ENCODE results near the gene NFYA.

NFYA gene

GRCh38 chr6:41071923-41072835 is 595 bp upstream of the NFYA start, which contains the start of gene OARD1 (continued):
- TF ChIP-seq PRDM2 (tag by site-specific recombination; IDR thresholded peaks at IDR 0.05; ENCODE audit: borderline replicate concordance) (no peak), ZNF488 (tag by site-specific recombination; IDR thresholded peaks at IDR 0.05) (no peak), HOXC10 (CRISPR knock-in tag; IDR thresholded peaks at IDR 0.05) (peak; percentile 95; the same call in 1 of the 2 replicates), ZNF654 (tag by site-specific recombination; IDR thresholded peaks at IDR 0.05; ENCODE audit: low read depth) (no peak; the same call in 1 of the 2 replicates), ATF2 (tag by site-specific recombination; IDR thresholded peaks at IDR 0.05; ENCODE audit: low read depth) (no peak), ZNF335 (tag by site-specific recombination; conservative IDR thresholded peaks at IDR 0.05) (peak; percentile 96), ZNF24 (tag by site-specific recombination; IDR thresholded peaks at IDR 0.05) (peak; percentile 64; the same call in 1 of the 2 replicates), ZNF433 (tag by site-specific recombination; IDR thresholded peaks at IDR 0.05; ENCODE audit: low read depth) (no peak), PATZ1 (tag by site-specific recombination; IDR thresholded peaks at IDR 0.05) (peak; percentile 92), ZNF571 (tag by site-specific recombination; IDR thresholded peaks at IDR 0.05) (no peak), ZNF148 (tag by site-specific recombination; IDR thresholded peaks at IDR 0.05; ENCODE audit: borderline replicate concordance) (no peak), ZNF747 (tag by site-specific recombination; IDR thresholded peaks at IDR 0.05) (no peak), ZNF555 (tag by site-specific recombination; conservative IDR thresholded peaks at IDR 0.05) (no peak), ZNF23 (tag by site-specific recombination; IDR thresholded peaks at IDR 0.05; ENCODE audit: borderline replicate concordance) (no peak), ZEB2 (tag by site-specific recombination; IDR thresholded peaks at IDR 0.05) (peak; percentile 97), ZNF664 (tag by site-specific recombination; IDR thresholded peaks at IDR 0.05) (no peak), ZXDB (tag by site-specific recombination; IDR thresholded peaks at IDR 0.05) (0 out of 2 replicates have a peak, but pooled peaks have one; percentile 68), ZBTB48 (tag by site-specific recombination; IDR thresholded peaks at IDR 0.05) (0 out of 2 replicates have a peak, but pooled peaks have one; percentile 33), ZNF155 (tag by site-specific recombination; IDR thresholded peaks at IDR 0.05) (no peak), TCF7L2 (IDR thresholded peaks at IDR 0.05; ENCODE audit: borderline replicate concordance, low read depth, low read length) (no peak), AEBP2 (tag by site-specific recombination; IDR thresholded peaks at IDR 0.05; ENCODE audit: borderline replicate concordance) (no peak), CTCF (tag by site-specific recombination; IDR thresholded peaks at IDR 0.05) (no peak)

Data from HEK293 (cell line).